PC-3 (cell line): ENCODE data around the gene COL25A1. TPM values are rescaled to one million over a fixed set of nuclear protein-coding genes. Genes with fewer than 3 reads are reported as not detected.
"Not testable (repeated sequence)": the region's sequence is repeated elsewhere in the genome, so short reads cannot be mapped to it uniquely, and the experiment has no call there.

Source experiments
- ATAC-seq: fragments of 200-7000 bp; cut with Tn5 transposase; 2 replicates; pipeline ENCODE4 v1.9.1; 2020; ENCODE audit warnings: mild to moderate bottlenecking, moderate library complexity
- BruUV-seq: library from RNA; stranded (reverse); fragments of 400-500 nt; replicated peaks from 2 replicates; lab custom pipeline; 2021; lab: Mats Ljungman, UMichigan
- CTCF ChIA-PET: fragments of 300-600 bp; sonication (Branson Sonifier 250); formaldehyde crosslinking; loops from one replicate; lab custom pipeline; 2022; ENCODE audit warnings: antibody characterized with exemption; lab: Charles Lee
- POLR2A ChIA-PET: fragments of 300-600 bp; sonication (Branson Sonifier 250); formaldehyde crosslinking; loops from one replicate; lab custom pipeline; 2022; ENCODE audit warnings: antibody characterized with exemption; ENCODE audit not compliant: unreplicated experiment; lab: Charles Lee
- DNase-seq: peaks from one replicate; pipeline ENCODE4 v3.0.0-alpha.2; 2015
- H2AFZ ChIP-seq: fragments of 300-600 bp; sonication (generic); 2 replicates; pipeline ENCODE4 v1.6.0; 2016; ENCODE audit warnings: antibody characterized with exemption, low read length
- H3F3A ChIP-seq: fragments of 300-600 bp; sonication (generic); one replicate; pipeline ENCODE4 v1.6.0; 2017; ENCODE audit warnings: antibody characterized with exemption, low read length, control low read depth, mild to moderate bottlenecking; ENCODE audit not compliant: unreplicated experiment
- H3K27ac ChIP-seq: fragments of 300-600 bp; sonication (generic); 2 replicates; pipeline ENCODE4 v1.5.1; 2016; ENCODE audit warnings: mild to moderate bottlenecking, low read length
- H3K27me3 ChIP-seq: fragments of 300-600 bp; sonication (generic); 2 replicates; pipeline ENCODE4 v1.6.1; 2016; ENCODE audit warnings: low read length, mixed read lengths
- H3K36me3 ChIP-seq: fragments of 300-600 bp; sonication (generic); 2 replicates; pipeline ENCODE4 v1.6.1; 2016; ENCODE audit warnings: low read depth, mixed run types, low read length, mixed read lengths
- H3K4me1 ChIP-seq: fragments of 300-600 bp; sonication (generic); 2 replicates; pipeline ENCODE4 v1.5.1; 2016; ENCODE audit warnings: low read length; ENCODE audit not compliant: insufficient read depth
- H3K4me2 ChIP-seq: fragments of 300-600 bp; sonication (generic); 2 replicates; pipeline ENCODE4 v1.6.0; 2016; ENCODE audit warnings: low read length
- H3K4me3 ChIP-seq: fragments of 300-600 bp; sonication (generic); 2 replicates; pipeline ENCODE4 v1.5.1; 2016; ENCODE audit warnings: mild to moderate bottlenecking, low read length, mixed read lengths
- H3K79me2 ChIP-seq: fragments of 300-600 bp; sonication (generic); 2 replicates; pipeline ENCODE4 v1.6.1; 2017; ENCODE audit warnings: low read length, mixed read lengths
- H3K9ac ChIP-seq: fragments of 300-600 bp; sonication (generic); 2 replicates; pipeline ENCODE4 v1.6.0; 2016; ENCODE audit warnings: mild to moderate bottlenecking, low read length
- H3K9me2 ChIP-seq: fragments of 300-600 bp; sonication (generic); replicated peaks from 2 replicates; pipeline ENCODE4 v1.6.1; 2016; ENCODE audit warnings: mixed run types, low read length, mixed read lengths
- H3K9me3 ChIP-seq: fragments of 300-600 bp; sonication (generic); 2 replicates; pipeline ENCODE4 v1.6.1; 2016; ENCODE audit warnings: low read length, mixed read lengths
- H4K20me1 ChIP-seq: fragments of 300-600 bp; sonication (generic); 2 replicates; pipeline ENCODE4 v1.6.1; 2016; ENCODE audit warnings: low read length, mixed read lengths
- EZH2 ChIP-seq: fragments of 300-600 bp; sonication (generic); IDR thresholded peaks from one replicate; pipeline ENCODE4 v1.6.1; 2017; ENCODE audit warnings: antibody characterized with exemption, mild to moderate bottlenecking, low read length; ENCODE audit not compliant: unreplicated experiment
- EZH2phosphoT487 ChIP-seq: fragments of 300-600 bp; sonication (generic); IDR thresholded peaks from 2 replicates; pipeline ENCODE4 v1.6.1; 2018; ENCODE audit warnings: mild to moderate bottlenecking, antibody characterized with exemption, low read length, borderline replicate concordance
- intact Hi-C: fragments of 100-400 bp; cut with micrococcal nuclease; formaldehyde crosslinking; loops from 2 replicates; pipeline ENCODE4 v1.9.0; 2023
- total RNA-seq: library from RNA; depleted of rRNA; stranded (reverse); fragments of >200 nt; gene quantifications from 2 replicates; pipeline ENCODE4 v1.2.3, GENCODE V29; 2014
- TF ChIP-seq, protein P1 (sequence below): fragments of 300-600 bp; sonication (generic); conservative IDR thresholded peaks from 2 replicates; pipeline ENCODE4 v1.5.1; 2017; ENCODE audit warnings: antibody characterized with exemption, low read depth, mild to moderate bottlenecking, low read length

The COL25A1 gene
- total RNA-seq, 1 experiment from 2014 or later: not detected

DNA sequence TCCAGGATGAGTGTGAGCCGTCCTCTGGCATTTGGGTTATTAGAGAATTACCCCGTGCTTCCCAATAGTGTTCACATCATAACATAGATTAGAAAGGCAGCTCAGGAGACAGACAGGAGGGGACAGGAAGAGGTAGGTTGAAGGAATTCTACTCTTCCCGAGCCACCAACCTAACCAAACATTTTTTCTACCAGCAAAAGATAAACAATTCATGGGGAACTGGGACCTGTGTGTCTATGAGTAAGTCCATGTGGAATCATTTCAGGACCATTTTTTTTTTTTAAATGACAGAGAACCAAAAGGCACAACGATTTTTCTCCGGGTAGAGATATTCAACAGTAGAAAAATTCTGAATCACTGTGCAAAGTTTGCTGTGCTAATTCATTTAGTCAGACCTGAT lies 365.4 kb downstream of the COL25A1 start:
- no peaks in the 10 kb centered on the region for H3K9me2 ChIP-seq
- H3K4me2 ChIP-seq: no peak overlapping the region
- no peak for ATAC-seq
- intact Hi-C loops: no loop called here
- H3K9me3 ChIP-seq: no peaks in the 10 kb centered on the region
- no peaks in the 10 kb centered on the region for H3K36me3 ChIP-seq
- H4K20me1 ChIP-seq: no peaks in the 10 kb centered on the region
- no peaks in the 10 kb centered on the region for H3K4me1 ChIP-seq
- no peak for DNase-seq
- TF ChIP-seq EZH2 (no peak), EZH2phosphoT487 (no peak)
- TF ChIP-seq, protein P1, sequence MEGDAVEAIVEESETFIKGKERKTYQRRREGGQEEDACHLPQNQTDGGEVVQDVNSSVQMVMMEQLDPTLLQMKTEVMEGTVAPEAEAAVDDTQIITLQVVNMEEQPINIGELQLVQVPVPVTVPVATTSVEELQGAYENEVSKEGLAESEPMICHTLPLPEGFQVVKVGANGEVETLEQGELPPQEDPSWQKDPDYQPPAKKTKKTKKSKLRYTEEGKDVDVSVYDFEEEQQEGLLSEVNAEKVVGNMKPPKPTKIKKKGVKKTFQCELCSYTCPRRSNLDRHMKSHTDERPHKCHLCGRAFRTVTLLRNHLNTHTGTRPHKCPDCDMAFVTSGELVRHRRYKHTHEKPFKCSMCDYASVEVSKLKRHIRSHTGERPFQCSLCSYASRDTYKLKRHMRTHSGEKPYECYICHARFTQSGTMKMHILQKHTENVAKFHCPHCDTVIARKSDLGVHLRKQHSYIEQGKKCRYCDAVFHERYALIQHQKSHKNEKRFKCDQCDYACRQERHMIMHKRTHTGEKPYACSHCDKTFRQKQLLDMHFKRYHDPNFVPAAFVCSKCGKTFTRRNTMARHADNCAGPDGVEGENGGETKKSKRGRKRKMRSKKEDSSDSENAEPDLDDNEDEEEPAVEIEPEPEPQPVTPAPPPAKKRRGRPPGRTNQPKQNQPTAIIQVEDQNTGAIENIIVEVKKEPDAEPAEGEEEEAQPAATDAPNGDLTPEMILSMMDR: no peak
- H3K79me2 ChIP-seq: no peaks in the 10 kb centered on the region
- H3K27me3 ChIP-seq: 0 out of 2 replicates have a peak, but pooled peaks cover 7% of the 10 kb centered on the region
- no peak overlapping the region for H3K4me3 ChIP-seq
- ChIA-PET POLR2A (no interaction called here), CTCF (no interaction called here)
- H3F3A ChIP-seq: no peaks in the 10 kb centered on the region
- no peak overlapping the region for H2AFZ ChIP-seq
- no peak overlapping the region for H3K27ac ChIP-seq
- H3K9ac ChIP-seq: no peak overlapping the region
- BruUV-seq: no TSS peak

- H2AFZ ChIP-seq, BruUV-seq, intact Hi-C loops, H3K36me3 ChIP-seq, H3K27ac ChIP-seq, DNase-seq, CTCF ChIA-PET, H3K4me2 ChIP-seq, ATAC-seq, H3K9me3 ChIP-seq, POLR2A ChIA-PET, H3F3A ChIP-seq, H4K20me1 ChIP-seq, H3K79me2 ChIP-seq, H3K4me3 ChIP-seq, H3K9ac ChIP-seq, H3K4me1 ChIP-seq, H3K9me2 ChIP-seq: not testable (repeated sequence)
- peaks cover 14% of the 10 kb centered on the region; the same call in 1 of the 2 replicates for H3K27me3 ChIP-seq
These were observed 368.5 kb downstream of the COL25A1 start for GRCh38 chr4:108933925-108934324.

- Histone ChIP-seq H3F3A (no peaks in the 10 kb centered on the region), H4K20me1 (no peaks in the 10 kb centered on the region), H3K9me2 (no peaks in the 10 kb centered on the region), H2AFZ (no peak overlapping the region), H3K27me3 (peaks cover 14% of the 10 kb centered on the region; the same call in 1 of the 2 replicates), H3K9ac (no peak overlapping the region), H3K27ac (no peak overlapping the region), H3K4me1 (no peaks in the 10 kb centered on the region), H3K4me2 (no peak overlapping the region), H3K9me3 (no peaks in the 10 kb centered on the region), H3K79me2 (no peaks in the 10 kb centered on the region), H3K36me3 (no peaks in the 10 kb centered on the region), H3K4me3 (no peak overlapping the region)
- TF ChIP-seq EZH2phosphoT487 (no peak), EZH2 (no peak)
- TF ChIP-seq, protein P1: no peak
- BruUV-seq: no TSS peak
- DNase-seq (no peak), ATAC-seq (no peak)
- POLR2A ChIA-PET: no interaction called here
- intact Hi-C loops: no loop called here
- CTCF ChIA-PET: no interaction called here
These were observed 369.4 kb downstream of the COL25A1 start for GRCh38 chr4:108933046-108933445.
